Stimulated activated memory B cell treated with anti-CD40 and anti-IgM and Interleukin-4, amounts not matched to agents 10 μg/mL and 1 μg/mL and 100 μg/mL, for 72 hours (primary cell): ENCODE results near the gene PDSS2.
"Not testable (repeated sequence)": the region's sequence is repeated elsewhere in the genome, so short reads cannot be mapped to it uniquely, and the experiment has no call there.

Experiments
- ATAC-seq: fragments of 150-1000 bp; cut with Tn5 transposase; 2 replicates; pipeline ENCODE4 v1.10.0; 2021
- H3K27ac Mint-ChIP-seq: one replicate; pipeline ENCODE4 v1.8.0; 2022; ENCODE audit warnings: mild to moderate bottlenecking, mixed read lengths
- H3K27me3 Mint-ChIP-seq: one replicate; pipeline ENCODE4 v1.8.0; 2022; ENCODE audit warnings: mixed read lengths
- H3K36me3 Mint-ChIP-seq: one replicate; pipeline ENCODE4 v1.8.0; 2022; ENCODE audit warnings: mixed read lengths
- H3K4me1 Mint-ChIP-seq: one replicate; pipeline ENCODE4 v1.8.0; 2022; ENCODE audit warnings: mixed read lengths
- H3K4me3 Mint-ChIP-seq: one replicate; pipeline ENCODE4 v1.8.0; 2022; ENCODE audit warnings: mild to moderate bottlenecking, moderate library complexity, mixed read lengths
- H3K9me3 Mint-ChIP-seq: one replicate; pipeline ENCODE4 v1.8.0; 2022; ENCODE audit warnings: mixed read lengths

Gene PDSS2

DNA sequence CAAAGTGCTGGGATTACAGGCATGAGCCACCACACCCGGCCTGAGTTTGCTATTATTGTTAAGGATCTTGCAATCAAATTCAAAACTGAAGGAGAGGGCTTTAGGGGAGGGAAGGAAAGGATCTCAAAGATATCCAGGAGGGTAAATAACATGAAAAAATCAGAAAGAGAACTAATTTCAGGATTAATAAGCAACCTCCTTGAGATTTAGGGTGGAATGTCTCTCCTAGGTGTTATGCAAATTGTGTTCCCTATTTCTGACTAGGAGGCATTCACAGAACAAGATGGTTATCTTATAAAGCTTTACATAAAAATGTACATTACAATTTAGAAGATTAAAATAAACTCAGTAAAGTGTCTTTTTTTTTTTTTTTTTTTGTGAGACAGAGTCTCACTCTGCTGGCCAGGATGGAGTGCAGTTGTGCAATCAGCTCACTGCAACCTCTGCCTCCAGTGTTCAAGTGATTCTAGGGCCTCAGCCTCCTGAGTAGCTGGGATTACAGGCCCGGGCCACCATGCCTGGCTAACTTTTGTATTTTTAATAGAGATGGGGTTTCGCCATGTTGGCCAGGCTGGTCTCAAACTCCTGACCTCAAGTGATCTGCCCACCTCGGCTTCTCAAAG is 252.0 kb downstream of the PDSS2 start:
- no peaks in the 10 kb centered on the region for H3K27me3 Mint-ChIP-seq
- H3K4me3 Mint-ChIP-seq: no peak overlapping the region
- H3K27ac Mint-ChIP-seq: no peak overlapping the region
- no peaks in the 10 kb centered on the region for H3K4me1 Mint-ChIP-seq
- peaks cover 4% of the 10 kb centered on the region for H3K9me3 Mint-ChIP-seq
- H3K36me3 Mint-ChIP-seq: peaks cover 43% of the 10 kb centered on the region
- no peak for ATAC-seq

DNA sequence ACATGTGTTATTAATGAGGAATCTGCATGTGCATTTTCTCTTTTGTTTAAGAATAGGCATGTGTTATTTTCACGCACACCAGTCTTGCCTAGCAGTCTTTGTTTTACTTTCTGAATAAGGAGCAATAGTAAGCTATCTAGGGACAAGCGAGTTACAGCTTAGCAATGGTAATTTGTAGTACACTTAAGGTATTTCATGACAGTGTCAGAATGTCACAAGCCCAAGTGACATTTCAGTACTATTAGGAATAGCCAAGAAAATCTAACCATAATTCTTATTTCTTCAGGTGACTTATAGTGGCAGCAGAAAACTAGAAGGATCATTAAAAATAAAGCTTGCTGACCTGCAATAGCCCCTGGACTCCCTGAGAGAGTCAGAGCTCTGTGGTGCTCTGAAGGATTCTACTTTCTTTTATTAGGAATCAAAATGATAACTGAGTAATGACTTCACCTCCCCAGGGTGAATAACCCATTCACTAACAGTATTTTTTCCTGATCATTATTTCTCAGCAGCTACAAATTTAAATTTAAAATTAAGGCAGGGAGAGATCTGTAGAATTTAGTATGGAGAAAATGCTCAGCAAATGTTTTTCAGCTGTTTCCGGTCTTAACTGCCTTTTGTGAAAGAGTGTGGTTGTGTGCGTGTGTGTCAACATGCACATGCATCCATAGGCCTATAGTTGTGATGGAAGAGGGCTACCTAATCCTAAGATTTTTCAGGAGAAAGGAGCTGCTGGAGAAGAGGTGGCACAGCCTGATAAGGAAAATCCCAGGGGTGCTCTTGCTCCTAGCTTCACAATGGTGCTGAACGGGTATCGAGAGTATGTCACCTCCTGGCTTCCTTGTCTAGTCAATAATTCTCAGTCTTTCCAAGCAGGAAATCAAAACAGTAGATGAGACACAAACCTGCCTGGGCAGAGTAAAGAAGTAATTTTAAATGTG is 254.0 kb downstream of the PDSS2 start:
- H3K4me3 Mint-ChIP-seq: no peak overlapping the region
- H3K27ac Mint-ChIP-seq: no peak overlapping the region
- peaks cover 48% of the 10 kb centered on the region for H3K36me3 Mint-ChIP-seq
- H3K27me3 Mint-ChIP-seq: no peaks in the 10 kb centered on the region
- ATAC-seq: no peak
- peaks cover 4% of the 10 kb centered on the region for H3K9me3 Mint-ChIP-seq
- H3K4me1 Mint-ChIP-seq: no peaks in the 10 kb centered on the region

DNA sequence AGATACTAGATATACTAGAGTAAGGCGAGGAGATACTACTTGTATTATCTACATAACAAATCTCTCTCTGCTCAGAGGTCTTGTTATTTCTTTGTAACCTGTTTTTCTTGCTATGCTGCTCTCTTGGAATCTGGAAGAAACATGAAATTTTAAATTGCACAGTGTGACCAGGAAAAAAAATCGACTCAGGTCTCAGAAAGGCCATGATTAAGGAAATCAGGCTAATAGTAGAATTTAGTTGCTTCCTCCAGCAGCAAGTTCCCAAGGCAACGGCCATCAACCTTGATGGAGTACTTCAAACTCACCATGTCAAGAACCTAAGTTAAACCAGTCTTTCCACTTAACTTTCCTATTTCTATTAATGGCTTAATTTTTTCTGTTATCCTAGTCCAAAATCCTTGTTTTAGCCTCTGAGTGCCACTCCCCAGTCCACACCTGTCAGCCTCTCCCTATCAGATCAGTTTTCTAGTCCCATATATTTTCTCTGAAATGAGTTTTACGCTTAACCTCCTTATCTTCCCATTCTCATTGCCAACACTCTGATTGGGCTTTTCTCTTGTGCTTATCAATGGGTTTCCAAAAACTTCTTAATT is 256.4 kb downstream of the PDSS2 start:
- H3K9me3 Mint-ChIP-seq: peaks cover 4% of the 10 kb centered on the region
- no peak overlapping the region for H3K27ac Mint-ChIP-seq
- H3K36me3 Mint-ChIP-seq: peaks cover 49% of the 10 kb centered on the region
- no peak overlapping the region for H3K4me3 Mint-ChIP-seq
- H3K27me3 Mint-ChIP-seq: no peaks in the 10 kb centered on the region
- H3K4me1 Mint-ChIP-seq: no peaks in the 10 kb centered on the region
- ATAC-seq: no peak

DNA sequence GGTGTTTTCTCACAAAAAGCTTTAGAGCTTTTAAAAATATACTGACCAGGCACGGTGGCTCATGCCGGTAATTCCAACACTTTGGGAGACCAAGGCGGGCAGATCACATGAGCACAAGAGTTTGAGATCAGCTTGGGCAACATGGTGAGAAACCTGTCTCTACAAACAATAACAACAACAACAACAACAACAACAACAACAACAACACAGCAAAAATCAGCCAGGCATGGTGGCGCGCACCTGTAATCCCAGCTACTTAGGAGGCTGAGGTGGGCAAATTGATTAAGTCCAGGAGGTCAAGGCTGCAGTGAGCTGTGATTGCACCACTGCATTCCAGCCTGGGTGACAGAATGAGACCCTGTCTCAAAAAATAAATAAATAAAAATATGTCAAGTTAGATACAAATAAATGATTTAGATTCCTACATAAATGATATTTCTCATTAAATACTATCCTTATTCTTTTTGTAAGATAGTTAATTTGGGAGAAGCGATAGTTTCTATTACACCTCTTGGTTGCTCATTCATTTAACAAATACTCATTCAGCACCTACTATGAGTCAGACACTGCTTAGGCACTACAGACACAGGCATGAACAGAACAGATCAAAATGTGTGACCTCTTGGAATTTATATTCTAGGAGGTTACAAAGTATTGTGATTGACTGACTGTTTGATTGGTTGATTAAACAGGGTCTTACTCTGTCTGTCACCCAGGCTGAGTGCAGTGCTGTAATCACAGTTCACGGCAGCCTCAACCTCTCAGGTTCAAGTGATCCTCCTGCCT is 260.5 kb downstream of the PDSS2 start:
- H3K36me3 Mint-ChIP-seq: peaks cover 47% of the 10 kb centered on the region
- H3K4me1 Mint-ChIP-seq: no peaks in the 10 kb centered on the region
- no peak overlapping the region for H3K4me3 Mint-ChIP-seq
- ATAC-seq: no peak
- no peaks in the 10 kb centered on the region for H3K27me3 Mint-ChIP-seq
- no peaks in the 10 kb centered on the region for H3K9me3 Mint-ChIP-seq
- H3K27ac Mint-ChIP-seq: no peak overlapping the region

DNA sequence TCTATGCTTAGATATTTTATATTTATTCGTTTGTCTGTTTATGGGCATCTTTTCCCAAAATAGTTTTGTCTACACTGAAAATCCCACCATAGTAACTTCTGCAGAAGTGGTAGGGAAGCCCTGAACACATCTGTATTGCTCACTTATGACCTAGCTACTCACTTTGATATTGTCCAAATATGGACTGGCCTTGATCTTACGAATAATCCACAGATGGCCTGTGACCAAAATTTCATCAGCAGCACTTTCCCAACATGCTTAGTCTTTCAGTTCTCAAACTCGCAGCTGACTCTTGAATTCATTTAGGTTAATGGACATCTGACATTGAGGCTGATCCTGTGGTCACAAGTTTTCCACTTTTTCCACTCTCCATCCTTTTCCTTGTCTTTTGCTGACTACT is 263.2 kb downstream of the PDSS2 start:
- Mint-ChIP-seq H3K4me1 (no peaks in the 10 kb centered on the region), H3K36me3 (peaks cover 51% of the 10 kb centered on the region), H3K27me3 (no peaks in the 10 kb centered on the region), H3K9me3 (no peaks in the 10 kb centered on the region), H3K4me3 (no peak overlapping the region), H3K27ac (no peak overlapping the region)
- no peak for ATAC-seq

DNA sequence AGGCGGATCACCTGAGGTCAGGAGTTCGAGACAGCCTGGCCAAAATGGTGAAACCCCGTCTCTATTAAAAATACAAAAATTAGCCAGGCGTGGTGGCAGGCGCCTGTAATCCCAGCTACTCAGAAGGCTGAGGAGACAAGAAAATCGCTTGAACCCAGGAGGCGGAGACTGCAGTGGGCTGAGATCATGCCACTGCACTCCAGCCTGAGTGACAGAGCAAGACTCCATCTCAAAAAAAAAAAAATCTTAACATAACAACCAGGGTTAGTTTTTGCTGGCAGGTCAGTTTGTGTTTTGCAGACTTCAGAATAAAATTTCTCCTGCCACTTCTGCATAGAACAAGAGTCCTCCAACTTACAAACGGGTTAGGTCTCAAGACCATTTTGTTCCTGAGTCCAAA is 264.6 kb downstream of the PDSS2 start:
- ATAC-seq, H3K4me3 Mint-ChIP-seq, H3K9me3 Mint-ChIP-seq, H3K4me1 Mint-ChIP-seq, H3K27me3 Mint-ChIP-seq, H3K27ac Mint-ChIP-seq: not testable (repeated sequence)
- H3K36me3 Mint-ChIP-seq: peaks cover 64% of the 10 kb centered on the region

DNA sequence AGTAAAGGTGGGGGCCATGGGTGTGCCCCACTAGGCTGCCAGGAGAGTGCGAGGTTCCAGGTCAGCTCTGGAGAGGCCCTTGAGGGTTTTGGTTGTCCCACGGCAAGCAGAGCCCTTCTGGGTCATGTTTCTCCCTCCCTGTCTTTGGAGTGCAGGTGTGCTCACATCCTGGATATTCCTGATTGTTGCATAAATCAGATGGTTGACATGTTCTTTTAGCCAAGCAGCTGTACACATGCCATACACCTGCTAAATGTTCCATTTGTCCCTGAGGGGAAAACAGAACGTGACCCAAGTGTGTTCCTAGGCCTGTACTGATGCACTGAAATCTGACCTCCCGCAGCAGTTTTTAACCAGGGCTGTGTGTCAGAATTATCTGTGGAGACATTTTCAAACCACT is 266.5 kb downstream of the PDSS2 start:
- peaks cover 57% of the 10 kb centered on the region for H3K36me3 Mint-ChIP-seq
- no peaks in the 10 kb centered on the region for H3K27me3 Mint-ChIP-seq
- no peak overlapping the region for H3K4me3 Mint-ChIP-seq
- ATAC-seq: no peak
- H3K4me1 Mint-ChIP-seq: no peaks in the 10 kb centered on the region
- H3K9me3 Mint-ChIP-seq: no peaks in the 10 kb centered on the region
- no peak overlapping the region for H3K27ac Mint-ChIP-seq

DNA sequence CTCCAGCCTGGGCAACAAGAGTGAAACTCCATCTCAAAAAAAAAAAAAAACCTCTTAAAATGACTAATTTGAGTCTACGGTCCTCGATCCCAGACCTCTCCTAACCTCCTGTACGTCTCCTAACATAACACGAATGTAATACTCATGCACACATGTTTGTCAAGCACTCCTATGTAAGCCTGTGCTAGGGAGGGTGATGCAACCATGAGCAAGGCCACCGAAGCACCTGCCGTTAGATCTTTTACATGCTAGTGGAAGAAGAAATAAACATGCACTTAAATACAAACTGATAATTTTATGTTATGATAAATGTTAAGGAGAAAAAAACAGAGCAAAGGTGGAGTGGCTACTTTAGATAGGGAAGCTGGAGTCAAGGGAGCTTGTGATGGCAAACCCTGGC is 271.7 kb downstream of the PDSS2 start:
- no peak overlapping the region for H3K27ac Mint-ChIP-seq
- H3K4me3 Mint-ChIP-seq: no peak overlapping the region
- H3K27me3 Mint-ChIP-seq: no peaks in the 10 kb centered on the region
- H3K36me3 Mint-ChIP-seq: peaks cover 47% of the 10 kb centered on the region
- H3K4me1 Mint-ChIP-seq: peaks cover 6% of the 10 kb centered on the region
- ATAC-seq: no peak
- no peaks in the 10 kb centered on the region for H3K9me3 Mint-ChIP-seq

DNA sequence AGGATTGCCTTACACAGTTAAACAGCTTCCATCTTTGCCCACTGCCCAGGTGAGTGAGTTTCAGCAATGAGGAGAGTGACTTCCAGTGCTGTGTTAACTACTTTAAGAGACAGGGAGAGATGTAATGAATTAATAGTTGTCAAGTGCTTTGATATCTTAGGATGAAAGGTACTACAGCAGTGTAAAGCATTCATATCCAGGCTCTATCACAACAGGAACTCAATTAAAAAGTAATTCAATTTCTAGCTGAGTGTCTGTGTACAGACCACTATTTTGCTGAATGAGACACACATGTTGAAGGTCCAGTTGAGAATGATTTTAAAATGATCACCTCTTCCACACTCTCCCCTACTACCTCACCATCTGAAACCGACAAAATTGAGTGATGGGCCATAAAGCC is 273.3 kb downstream of the PDSS2 start:
- H3K36me3 Mint-ChIP-seq: peaks cover 36% of the 10 kb centered on the region
- no peak overlapping the region for H3K27ac Mint-ChIP-seq
- H3K4me1 Mint-ChIP-seq: peaks cover 6% of the 10 kb centered on the region
- ATAC-seq: no peak
- no peaks in the 10 kb centered on the region for H3K9me3 Mint-ChIP-seq
- no peaks in the 10 kb centered on the region for H3K27me3 Mint-ChIP-seq
- no peak overlapping the region for H3K4me3 Mint-ChIP-seq

DNA sequence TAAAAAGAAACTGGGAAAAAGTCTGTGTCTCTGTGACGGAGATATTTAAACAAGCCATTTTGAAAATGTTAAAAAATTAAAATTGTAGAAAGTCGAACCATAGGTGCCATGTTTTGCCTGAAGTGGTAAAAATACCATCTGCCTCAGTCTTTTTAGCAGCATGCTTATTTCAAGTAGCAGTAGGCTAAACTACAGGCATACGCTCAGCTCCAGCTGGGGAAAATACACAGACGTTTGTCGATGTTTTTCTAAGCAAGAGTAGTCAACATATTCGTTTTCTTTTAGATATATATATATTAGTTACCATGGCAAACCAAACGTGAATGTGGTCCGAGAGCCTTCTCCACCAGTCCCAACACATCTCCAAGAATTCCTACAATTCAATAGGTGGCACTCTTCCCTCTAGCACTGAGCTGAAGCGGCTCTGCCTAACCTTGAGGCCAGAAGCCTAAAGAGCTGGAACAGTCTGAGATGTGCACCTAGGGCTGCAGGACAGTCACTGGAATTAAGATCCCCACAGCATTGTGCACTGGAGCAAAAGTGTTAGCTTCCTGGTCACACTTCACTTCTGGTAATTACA is 273.9 kb downstream of the PDSS2 start:
- Mint-ChIP-seq H3K4me1 (peaks cover 6% of the 10 kb centered on the region), H3K27ac (no peak overlapping the region), H3K9me3 (no peaks in the 10 kb centered on the region), H3K36me3 (peaks cover 30% of the 10 kb centered on the region), H3K27me3 (no peaks in the 10 kb centered on the region), H3K4me3 (no peak overlapping the region)
- no peak for ATAC-seq

DNA sequence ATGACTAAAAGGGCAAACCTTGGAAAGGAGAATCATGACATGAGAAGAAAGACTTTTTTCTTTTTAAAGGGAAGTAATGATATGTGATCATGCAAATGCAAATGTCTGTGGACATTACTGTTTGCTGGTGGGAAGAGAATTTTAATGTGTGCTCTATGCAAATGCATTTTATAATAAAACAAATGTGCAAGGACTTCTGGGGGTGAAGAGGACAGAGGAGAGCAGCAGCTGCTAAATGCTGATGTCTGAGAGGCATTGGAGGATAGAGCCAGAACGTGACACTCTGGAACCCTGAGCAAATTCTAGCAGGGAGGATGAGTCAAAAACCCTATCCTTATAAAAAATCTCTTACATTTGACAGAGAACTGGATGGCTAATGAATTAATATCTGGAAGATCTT is 274.9 kb downstream of the PDSS2 start:
- Mint-ChIP-seq H3K4me3 (no peak overlapping the region), H3K27ac (peak overlapping the region; percentile 3), H3K4me1 (peaks cover 6% of the 10 kb centered on the region), H3K36me3 (peaks cover 26% of the 10 kb centered on the region), H3K27me3 (no peaks in the 10 kb centered on the region), H3K9me3 (no peaks in the 10 kb centered on the region)
- no peak for ATAC-seq

DNA sequence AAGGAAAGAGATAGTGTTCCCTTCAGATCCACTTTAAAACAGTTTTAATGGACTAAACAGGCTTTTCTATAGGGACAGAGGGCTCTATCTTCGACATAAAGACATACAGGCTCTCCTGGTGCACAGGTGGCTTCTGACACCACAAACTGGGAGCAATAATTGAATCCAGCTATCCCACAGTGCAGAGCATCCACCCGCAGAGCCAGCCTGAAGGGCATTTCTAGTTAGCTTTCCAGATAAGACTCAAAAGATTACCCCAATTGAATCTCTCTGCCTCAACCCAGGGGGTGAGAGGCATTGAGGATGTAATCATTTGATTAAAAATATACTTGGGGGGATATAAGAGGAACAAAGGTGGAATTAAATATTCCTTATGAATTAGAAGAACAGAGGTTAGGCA is 279.3 kb downstream of the PDSS2 start:
- H3K36me3 Mint-ChIP-seq: peaks cover 31% of the 10 kb centered on the region
- no peaks in the 10 kb centered on the region for H3K9me3 Mint-ChIP-seq
- peaks cover 6% of the 10 kb centered on the region for H3K4me1 Mint-ChIP-seq
- no peak for ATAC-seq
- no peak overlapping the region for H3K27ac Mint-ChIP-seq
- H3K4me3 Mint-ChIP-seq: no peak overlapping the region
- H3K27me3 Mint-ChIP-seq: no peaks in the 10 kb centered on the region

DNA sequence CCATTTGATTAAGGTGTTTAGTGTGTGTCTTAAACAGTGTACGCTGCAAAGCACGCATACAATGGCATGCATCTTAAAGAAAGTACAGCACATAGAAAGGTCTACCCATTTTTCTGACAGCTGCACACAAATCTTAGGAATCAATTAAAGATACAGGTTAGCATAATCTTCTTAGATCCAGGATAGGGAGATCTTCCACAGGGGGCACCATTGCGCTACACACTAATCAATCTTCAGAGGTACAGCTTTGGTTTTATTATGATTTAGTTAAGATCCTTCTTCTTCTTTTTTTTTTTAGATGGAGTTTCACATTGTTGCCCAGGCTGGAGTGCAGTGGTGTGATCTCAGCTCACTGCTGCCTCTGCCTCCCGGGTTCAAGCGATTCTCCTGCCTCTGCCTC is 280.4 kb downstream of the PDSS2 start:
- peaks cover 32% of the 10 kb centered on the region for H3K36me3 Mint-ChIP-seq
- H3K27ac Mint-ChIP-seq: no peak overlapping the region
- H3K4me1 Mint-ChIP-seq: no peaks in the 10 kb centered on the region
- no peak overlapping the region for H3K4me3 Mint-ChIP-seq
- H3K27me3 Mint-ChIP-seq: no peaks in the 10 kb centered on the region
- ATAC-seq: no peak
- no peaks in the 10 kb centered on the region for H3K9me3 Mint-ChIP-seq

DNA sequence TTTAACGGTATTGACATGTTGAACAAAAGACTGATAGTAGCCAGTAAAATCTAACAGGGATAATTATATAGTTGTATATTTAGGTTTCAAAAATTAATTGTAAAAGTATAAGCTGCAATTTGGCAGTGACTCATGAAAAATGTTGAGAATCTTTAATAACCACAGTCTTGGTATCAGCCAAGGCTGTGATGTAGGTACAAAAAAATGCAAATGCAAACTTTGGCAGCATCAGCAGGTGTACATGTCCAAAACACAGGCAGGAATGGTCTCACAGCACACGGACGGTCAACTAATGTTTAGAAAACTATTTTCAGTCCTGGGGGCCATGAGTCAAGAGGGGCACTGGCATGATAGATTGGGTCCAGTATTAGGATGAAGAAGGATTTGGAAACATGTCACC is 285.6 kb downstream of the PDSS2 start:
- no peak overlapping the region for H3K27ac Mint-ChIP-seq
- no peaks in the 10 kb centered on the region for H3K27me3 Mint-ChIP-seq
- H3K4me1 Mint-ChIP-seq: no peaks in the 10 kb centered on the region
- H3K4me3 Mint-ChIP-seq: no peak overlapping the region
- peaks cover 36% of the 10 kb centered on the region for H3K36me3 Mint-ChIP-seq
- no peaks in the 10 kb centered on the region for H3K9me3 Mint-ChIP-seq
- ATAC-seq: no peak

DNA sequence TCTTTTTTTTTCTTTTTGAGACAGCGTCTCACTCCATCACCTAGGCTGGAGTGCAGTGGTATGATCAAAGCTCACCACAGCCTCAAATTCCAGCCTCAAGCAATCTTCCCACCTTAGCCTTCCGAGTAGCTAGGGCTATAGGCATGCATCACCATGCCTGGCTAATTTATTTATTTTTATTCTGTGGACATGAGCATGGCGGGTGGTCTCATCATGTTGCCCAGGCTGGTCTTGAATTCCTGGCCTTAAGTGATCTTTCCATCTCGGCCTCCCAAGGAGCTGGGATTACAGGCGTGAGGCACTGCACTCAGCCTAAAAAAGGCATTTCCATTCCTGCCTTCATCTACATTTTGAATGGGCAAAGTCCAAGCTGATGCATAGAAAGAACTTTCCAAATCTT is 287.9 kb downstream of the PDSS2 start:
- ATAC-seq: no peak
- no peaks in the 10 kb centered on the region for H3K4me1 Mint-ChIP-seq
- H3K27ac Mint-ChIP-seq: no peak overlapping the region
- H3K27me3 Mint-ChIP-seq: no peaks in the 10 kb centered on the region
- no peak overlapping the region for H3K4me3 Mint-ChIP-seq
- no peaks in the 10 kb centered on the region for H3K9me3 Mint-ChIP-seq
- peaks cover 35% of the 10 kb centered on the region for H3K36me3 Mint-ChIP-seq
